DOHH2 (cell line): ENCODE results near the gene INHBC.

Experiments
- H3F3A ChIP-seq: fragments of 200-600 bp; sonication (generic), shearing (Covaris generic); 2 replicates; pipeline ENCODE4 v1.6.0; 2016; ENCODE audit warnings: antibody characterized with exemption, mild to moderate bottlenecking; ENCODE audit not compliant: control insufficient read depth, insufficient read depth
- H3K27ac ChIP-seq: fragments of 200-600 bp; sonication (generic); 2 replicates; pipeline ENCODE4 v1.5.1; 2014; ENCODE audit warnings: low read depth, mild to moderate bottlenecking, low read length, moderate library complexity
- H3K27me3 ChIP-seq: fragments of 200-600 bp; sonication (generic); 2 replicates; pipeline ENCODE4 v1.6.1; 2014; ENCODE audit warnings: mild to moderate bottlenecking, low read length, mixed read lengths; ENCODE audit not compliant: control insufficient read depth
- H3K36me3 ChIP-seq: fragments of 200-600 bp; sonication (generic); 2 replicates; pipeline ENCODE4 v1.6.1; 2014; ENCODE audit warnings: mild to moderate bottlenecking, low read length, moderate library complexity, mixed read lengths; ENCODE audit not compliant: control insufficient read depth
- H3K4me1 ChIP-seq: fragments of 200-600 bp; sonication (generic); 2 replicates; pipeline ENCODE4 v1.6.1; 2014; ENCODE audit warnings: mild to moderate bottlenecking, low read length, mixed read lengths; ENCODE audit not compliant: control insufficient read depth
- H3K4me2 ChIP-seq: fragments of 200-600 bp; sonication (generic); 2 replicates; pipeline ENCODE4 v1.6.0; 2014; ENCODE audit warnings: mild to moderate bottlenecking, low read length, moderate library complexity
- H3K4me3 ChIP-seq: fragments of 200-600 bp; sonication (generic); 2 replicates; pipeline ENCODE4 v1.5.1; 2014; ENCODE audit warnings: mild to moderate bottlenecking, low read length, mixed read lengths
- H3K79me2 ChIP-seq: fragments of 200-600 bp; sonication (generic); 2 replicates; pipeline ENCODE4 v1.6.1; 2014; ENCODE audit warnings: mild to moderate bottlenecking, low read length, mixed read lengths; ENCODE audit not compliant: control insufficient read depth
- H3K9me2 ChIP-seq: fragments of 200-600 bp; sonication (generic); replicated peaks from 2 replicates; pipeline ENCODE4 v1.6.1; 2014; ENCODE audit warnings: mild to moderate bottlenecking, low read length, mixed read lengths; ENCODE audit not compliant: control insufficient read depth
- H3K9me3 ChIP-seq: fragments of 200-600 bp; sonication (generic); 2 replicates; pipeline ENCODE4 v1.6.1; 2014; ENCODE audit warnings: antibody characterized with exemption, low read length, mixed read lengths; ENCODE audit not compliant: control insufficient read depth, insufficient read depth
- H4K20me1 ChIP-seq: fragments of 200-600 bp; sonication (generic); 2 replicates; pipeline ENCODE4 v1.6.0; 2014; ENCODE audit warnings: low read depth, mild to moderate bottlenecking, antibody characterized with exemption, low read length, moderate library complexity; ENCODE audit not compliant: control insufficient read depth, insufficient read depth
- EZH2phosphoT487 ChIP-seq: fragments of 200-600 bp; sonication (generic); IDR thresholded peaks from 2 replicates; pipeline ENCODE4 v1.6.1; 2017; ENCODE audit warnings: borderline replicate concordance, mild to moderate bottlenecking, antibody characterized with exemption, low read length, moderate library complexity, mixed read lengths
- TF ChIP-seq, protein P1 (sequence below): fragments of 200-600 bp; sonication (generic); IDR thresholded peaks from one replicate; pipeline ENCODE4 v1.5.1; 2014; ENCODE audit warnings: antibody characterized with exemption, mild to moderate bottlenecking, low read depth, low read length; ENCODE audit not compliant: poor library complexity, severe bottlenecking

The INHBC gene

DNA sequence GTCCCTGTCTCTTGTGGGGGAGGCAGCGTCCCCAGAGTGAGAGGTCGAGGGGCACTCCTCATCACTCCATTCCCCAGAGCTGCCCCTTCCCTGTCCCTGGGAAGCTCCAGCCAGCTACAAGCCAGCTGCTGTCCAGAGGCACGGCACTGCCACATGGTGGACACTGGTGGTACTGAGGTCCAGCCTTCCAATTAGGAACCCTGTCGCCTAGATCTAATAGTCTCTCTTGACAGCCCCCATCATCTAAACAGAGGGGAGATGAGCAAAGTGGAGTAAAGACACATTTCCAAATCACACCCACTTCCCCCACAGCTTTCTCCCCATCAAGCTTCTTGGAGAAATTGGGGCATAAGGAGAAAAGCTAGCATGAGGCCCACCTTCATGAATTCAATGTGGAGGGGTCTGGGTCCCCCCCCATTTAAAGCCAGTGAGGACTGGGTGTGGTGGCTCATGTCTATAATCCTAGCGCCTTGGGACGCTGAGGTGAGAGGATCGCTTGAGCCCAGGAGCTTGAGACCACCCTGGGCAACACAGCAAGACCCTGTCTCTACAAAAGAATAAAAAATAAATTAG lies 18.4 kb downstream of the INHBC start:
- Histone ChIP-seq H3K9me2 (no peaks in the 10 kb centered on the region), H3K4me3 (no peak overlapping the region), H4K20me1 (no peaks in the 10 kb centered on the region), H3K4me2 (no peak overlapping the region), H3K27ac (no peak overlapping the region), H3K4me1 (peaks cover 28% of the 10 kb centered on the region), H3K9me3 (no peaks in the 10 kb centered on the region), H3K79me2 (no peaks in the 10 kb centered on the region), H3K27me3 (no peaks in the 10 kb centered on the region), H3F3A (peaks cover 5% of the 10 kb centered on the region; the same call in 1 of the 2 replicates), H3K36me3 (no peaks in the 10 kb centered on the region)
- TF ChIP-seq, protein P1, sequence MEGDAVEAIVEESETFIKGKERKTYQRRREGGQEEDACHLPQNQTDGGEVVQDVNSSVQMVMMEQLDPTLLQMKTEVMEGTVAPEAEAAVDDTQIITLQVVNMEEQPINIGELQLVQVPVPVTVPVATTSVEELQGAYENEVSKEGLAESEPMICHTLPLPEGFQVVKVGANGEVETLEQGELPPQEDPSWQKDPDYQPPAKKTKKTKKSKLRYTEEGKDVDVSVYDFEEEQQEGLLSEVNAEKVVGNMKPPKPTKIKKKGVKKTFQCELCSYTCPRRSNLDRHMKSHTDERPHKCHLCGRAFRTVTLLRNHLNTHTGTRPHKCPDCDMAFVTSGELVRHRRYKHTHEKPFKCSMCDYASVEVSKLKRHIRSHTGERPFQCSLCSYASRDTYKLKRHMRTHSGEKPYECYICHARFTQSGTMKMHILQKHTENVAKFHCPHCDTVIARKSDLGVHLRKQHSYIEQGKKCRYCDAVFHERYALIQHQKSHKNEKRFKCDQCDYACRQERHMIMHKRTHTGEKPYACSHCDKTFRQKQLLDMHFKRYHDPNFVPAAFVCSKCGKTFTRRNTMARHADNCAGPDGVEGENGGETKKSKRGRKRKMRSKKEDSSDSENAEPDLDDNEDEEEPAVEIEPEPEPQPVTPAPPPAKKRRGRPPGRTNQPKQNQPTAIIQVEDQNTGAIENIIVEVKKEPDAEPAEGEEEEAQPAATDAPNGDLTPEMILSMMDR: peak; percentile 86
- TF ChIP-seq EZH2phosphoT487: no peak

DNA sequence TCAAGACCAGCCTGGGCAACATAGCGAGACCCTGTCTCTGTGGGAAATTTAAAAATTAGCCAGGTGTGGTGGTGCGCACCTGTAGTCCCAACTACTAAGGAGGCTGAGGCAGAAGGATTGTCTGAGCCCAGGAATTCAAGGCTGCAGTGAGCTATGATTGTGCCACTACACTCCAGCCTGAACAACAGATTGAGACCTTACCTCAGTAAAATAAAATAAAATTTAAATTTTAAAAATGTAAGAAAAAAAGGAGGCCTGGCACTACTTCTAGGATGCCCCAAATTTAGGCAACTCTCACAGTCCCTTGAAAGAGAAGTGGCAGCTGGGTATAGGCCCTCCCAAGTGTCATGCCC lies 19.6 kb downstream of the INHBC start:
- no peaks in the 10 kb centered on the region for H3K79me2 ChIP-seq
- H3K36me3 ChIP-seq: no peaks in the 10 kb centered on the region
- no peak overlapping the region for H3K4me3 ChIP-seq
- H3K4me2 ChIP-seq: no peak overlapping the region
- no peak overlapping the region for H3K27ac ChIP-seq
- H3K9me3 ChIP-seq: no peaks in the 10 kb centered on the region
- H3F3A ChIP-seq: peaks cover 10% of the 10 kb centered on the region; the same call in 1 of the 2 replicates
- no peaks in the 10 kb centered on the region for H4K20me1 ChIP-seq
- no peaks in the 10 kb centered on the region for H3K27me3 ChIP-seq
- no peak for TF ChIP-seq EZH2phosphoT487
- TF ChIP-seq, protein P1: no peak
- H3K9me2 ChIP-seq: no peaks in the 10 kb centered on the region
- H3K4me1 ChIP-seq: peaks cover 38% of the 10 kb centered on the region

DNA sequence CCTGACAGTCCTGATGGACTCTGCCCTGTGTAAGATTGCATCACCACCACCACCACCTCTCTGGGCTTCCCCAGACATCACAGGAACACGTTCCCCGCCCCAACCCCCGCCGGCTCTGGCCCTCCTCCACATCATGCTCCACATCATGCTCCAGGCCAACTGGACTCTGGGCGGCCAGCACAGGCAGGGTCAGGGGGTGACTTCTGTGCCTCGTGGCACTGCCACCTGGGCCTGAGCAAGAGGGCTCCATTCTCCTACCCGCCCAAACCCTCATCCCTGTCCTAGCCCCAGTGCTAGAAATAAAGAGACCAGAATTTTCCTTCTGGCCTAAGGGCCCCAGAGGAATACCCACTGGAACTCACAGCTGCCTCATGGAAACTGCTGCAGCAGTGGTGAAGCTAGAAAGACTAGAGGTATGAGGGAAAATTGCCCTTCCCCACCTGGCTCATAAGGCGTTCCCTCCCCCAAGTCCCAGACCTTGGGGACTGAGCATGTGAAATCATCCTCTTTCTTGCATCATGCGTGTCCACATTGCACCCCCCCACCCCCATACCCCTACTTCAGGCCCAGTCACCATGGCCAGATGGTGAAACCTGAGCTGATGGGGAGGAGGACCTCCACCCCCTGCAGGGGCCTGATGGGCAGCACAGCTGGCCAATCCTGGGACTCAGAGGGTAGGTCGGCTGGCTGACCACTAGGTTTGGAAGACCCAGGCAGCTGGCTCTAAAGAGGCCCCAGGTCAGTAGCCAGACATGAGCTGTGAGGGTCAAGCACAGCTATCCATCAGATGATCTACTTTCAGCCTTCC lies 20.2 kb downstream of the INHBC start, which contains the start of gene INHBE:
Gene INHBE, plus strand, starts transcription at position 742 of the 808 bp plus-strand sequence. CDS start 230 bp downstream, outside the sequence.
- Histone ChIP-seq H3K4me2 (peak within 1 kb of the TSS; percentile 50), H3K79me2 (no peaks in the 10 kb centered on the region), H3F3A (peaks cover 10% of the 10 kb centered on the region; the same call in 1 of the 2 replicates), H3K27me3 (no peaks in the 10 kb centered on the region), H3K9me2 (no peaks in the 10 kb centered on the region), H3K9me3 (no peaks in the 10 kb centered on the region), H3K36me3 (no peaks in the 10 kb centered on the region), H4K20me1 (no peaks in the 10 kb centered on the region), H3K4me3 (peak within 1 kb of the TSS; percentile 35), H3K27ac (no peak within 1 kb of the TSS), H3K4me1 (peaks cover 38% of the 10 kb centered on the region)
- TF ChIP-seq, protein P1: no peak
- no peak for TF ChIP-seq EZH2phosphoT487
